Small intestine (tissue), 7 donors: ENCODE data around the gene TNFRSF8. TPM values are rescaled to one million over a fixed set of nuclear protein-coding genes. Genes with fewer than 3 reads are reported as not detected.

Experiments
- DNase-seq, 2 donors: peaks; one replicate each; pipeline versions ENCODE4 v3.0.0 to v3.0.0-alpha.2; 2013
- FAIRE-seq: peaks from 2 replicates; lab custom pipeline; 2012; peaks lifted over from hg19 to GRCh38; lab: Jason Lieb, UNC
- H3K27ac ChIP-seq, 3 donors: one replicate each; pipeline ENCODE4 v1.5.1; 2013; ENCODE audit warnings: low read length in 2 of 3, mild to moderate bottlenecking in 2 of 3, control low read depth in 1 of 3, inconsistent platforms in 1 of 3, low read depth in 1 of 3, moderate library complexity in 1 of 3
- H3K27me3 ChIP-seq, 3 donors: one replicate each; pipeline ENCODE4 v1.6.1; 2013; ENCODE audit warnings: low read length in 3 of 3, inconsistent platforms in 1 of 3; ENCODE audit not compliant: control insufficient read depth in 3 of 3, insufficient read depth in 3 of 3
- H3K36me3 ChIP-seq, 3 donors: one replicate each; pipeline ENCODE4 v1.6.1; 2013; ENCODE audit warnings: low read length in 3 of 3, inconsistent platforms in 1 of 3, low read depth in 1 of 3, mild to moderate bottlenecking in 1 of 3, moderate library complexity in 1 of 3; ENCODE audit not compliant: control insufficient read depth in 3 of 3, insufficient read depth in 2 of 3
- H3K4me1 ChIP-seq, 3 donors: one replicate each; pipeline ENCODE4 v1.6.1; 2013; ENCODE audit warnings: low read length in 2 of 3, inconsistent platforms in 1 of 3, low read depth in 1 of 3, mild to moderate bottlenecking in 1 of 3, moderate library complexity in 1 of 3; ENCODE audit not compliant: control insufficient read depth in 3 of 3, insufficient read depth in 2 of 3
- H3K4me3 ChIP-seq, 3 donors: one replicate each; pipeline ENCODE4 v1.5.1; 2013; ENCODE audit warnings: low read length in 3 of 3, control low read depth in 1 of 3, inconsistent platforms in 1 of 3, low read depth in 1 of 3, mild to moderate bottlenecking in 1 of 3, moderate library complexity in 1 of 3
- H3K9me3 ChIP-seq, 2 donors: one replicate each; pipeline ENCODE4 v1.6.1; 2013; ENCODE audit warnings: low read depth in 1 of 2, low read length in 1 of 2; ENCODE audit not compliant: control insufficient read depth in 2 of 2, insufficient read depth in 1 of 2
- WGBS, 3 donors: extraction: QIAGEN DNeasy Blood & Tissue Kit; methylation state at CpG; one replicate each; pipeline ENCODE4 v1.1.7; 2013; 5-methylcytosine and 5-hydroxymethylcytosine counted together
- polyA plus RNA-seq, 4 donors: library from polyadenylated mRNA; stranded (reverse) in 3 of 4; unstranded in 1 of 4; fragments of 200-250 nt in 3 of 4; fragments of 120-200 nt in 1 of 4; gene quantifications; one replicate each; pipeline versions ENCODE4 v1.2.1 to v1.2.3, GENCODE V29; 2013
- donor health status: healthy with polysubstance abuse.
- donor health status: control.
- donor health status: control.
- donor health status: Bipolar disorder and iron deficiency.
- donor health status: healthy.

TNFRSF8 gene
- polyA plus RNA-seq, 4 donors: 0.10 to 2.1 (median 0.54) TPM; not detected in 1

- DNase-seq (no peak), FAIRE-seq (no peak)
- WGBS, 3 donors: 19 to 25% (median 21%) methylated on average over 17 of the region's 17 CpGs
- Histone ChIP-seq H3K4me3 (no peak overlapping the region), H3K36me3 (no peaks in the 10 kb centered on the region), H3K27ac (no peak overlapping the region), H3K27me3 (peaks cover 2 to 57% (median 29%) of the 10 kb centered on the region in 3 donors), H3K4me1 (peaks cover 0 to 5% (median 2%) of the 10 kb centered on the region in 3 donors), H3K9me3 (no peaks in the 10 kb centered on the region)
These were observed 1.2 kb downstream of the TNFRSF8 start for GRCh38 chr1:12064073-12064969.

GRCh38 chr1:12065872-12066271 lies 2.8 kb downstream of the TNFRSF8 start:
- Histone ChIP-seq H3K27me3 (peaks cover 2 to 57% (median 31%) of the 10 kb centered on the region in 3 donors), H3K27ac (no peak overlapping the region), H3K9me3 (no peaks in the 10 kb centered on the region), H3K36me3 (no peaks in the 10 kb centered on the region), H3K4me3 (no peak overlapping the region), H3K4me1 (peaks cover 0 to 5% (median 2%) of the 10 kb centered on the region in 3 donors)
- 34 to 50% (median 47%) methylated on average over 6 of the region's 6 CpGs for WGBS, 3 donors
- DNase-seq (no peak), FAIRE-seq (no peak)

- Histone ChIP-seq H3K4me1 (peaks cover 0 to 5% (median 2%) of the 10 kb centered on the region in 3 donors), H3K36me3 (no peaks in the 10 kb centered on the region), H3K27ac (peak overlapping the region in 1 of 3 donors; percentile 11), H3K9me3 (no peaks in the 10 kb centered on the region), H3K27me3 (peaks cover 2 to 41% (median 25%) of the 10 kb centered on the region in 3 donors), H3K4me3 (no peak overlapping the region)
- FAIRE-seq (no peak), DNase-seq (no peak)
- WGBS, 3 donors: 21 to 34% (median 26%) methylated on average over 14 of the region's 14 CpGs
These were observed 5.1 kb downstream of the TNFRSF8 start for GRCh38 chr1:12067900-12068821.

- Histone ChIP-seq H3K36me3 (no peaks in the 10 kb centered on the region), H3K27ac (no peak overlapping the region), H3K4me1 (peaks cover 0 to 5% (median 2%) of the 10 kb centered on the region in 3 donors), H3K4me3 (no peak overlapping the region), H3K9me3 (no peaks in the 10 kb centered on the region), H3K27me3 (peaks cover 0 to 25% (median 9%) of the 10 kb centered on the region in 3 donors)
- WGBS, 3 donors: 56 to 65% (median 63%) methylated on average over 10 of the region's 10 CpGs
- DNase-seq (no peak), FAIRE-seq (no peak)
These were observed 6.6 kb downstream of the TNFRSF8 start for GRCh38 chr1:12069623-12070244.

GRCh38 chr1:12071892-12072291 lies 8.8 kb downstream of the TNFRSF8 start:
- Histone ChIP-seq H3K9me3 (no peaks in the 10 kb centered on the region), H3K27ac (no peak overlapping the region), H3K27me3 (peaks cover 0 to 12% (median 8%) of the 10 kb centered on the region in 3 donors), H3K4me1 (peaks cover 0 to 7% (median 2%) of the 10 kb centered on the region in 3 donors), H3K36me3 (no peaks in the 10 kb centered on the region), H3K4me3 (no peak overlapping the region)
- 75 to 90% (median 75%) methylated on average over 3 of the region's 3 CpGs for whole genome bisulfite sequencing, 3 donors
- FAIRE-seq (no peak), DNase-seq (no peak)

- H3K4me1 ChIP-seq: peaks cover 0 to 7% (median 2%) of the 10 kb centered on the region in 3 donors
- peaks cover 0 to 7% of the 10 kb centered on the region in 2 donors for H3K9me3 ChIP-seq
- 69 to 84% (median 72%) methylated on average over 8 of the region's 8 CpGs for WGBS, 3 donors
- no peak overlapping the region for H3K27ac ChIP-seq
- no peak for FAIRE-seq
- H3K36me3 ChIP-seq: no peaks in the 10 kb centered on the region
- peaks cover 0 to 12% (median 9%) of the 10 kb centered on the region in 3 donors for H3K27me3 ChIP-seq
- no peak for DNase-seq
- H3K4me3 ChIP-seq: no peak overlapping the region
These were observed 9.6 kb downstream of the TNFRSF8 start for GRCh38 chr1:12072741-12073140.

- WGBS, 3 donors: 88 to 89% (median 89%) methylated on average over 15 of the region's 15 CpGs
- Histone ChIP-seq H3K4me3 (no peak overlapping the region), H3K27me3 (peaks cover 0 to 6% (median 6%) of the 10 kb centered on the region in 3 donors), H3K36me3 (no peaks in the 10 kb centered on the region), H3K9me3 (peaks cover 0 to 7% of the 10 kb centered on the region in 2 donors), H3K27ac (no peak overlapping the region), H3K4me1 (peaks cover 0 to 3% (median 0%) of the 10 kb centered on the region in 3 donors)
- no peak for FAIRE-seq
- DNase-seq: no peak
These were observed 10.7 kb downstream of the TNFRSF8 start for GRCh38 chr1:12073796-12074195.
